ENCODE measurements around the gene GALNT10. TPM values are rescaled to one million over a fixed set of nuclear protein-coding genes. Genes with fewer than 3 reads are reported as not detected.
"Not testable (repeated sequence)": the region's sequence is repeated elsewhere in the genome, so short reads cannot be mapped to it uniquely, and the experiment has no call there.

The GALNT10 gene
- total RNA-seq: 10 to 100 TPM; 41.7 to 47.4 TPM

- Mint-ChIP-seq H3K4me1 (ENCODE audit: low read depth) (peaks cover 43% of the 10 kb centered on the region), H3K4me3 (peak within 1 kb of the TSS; percentile 91 to 93), H3K36me3 (ENCODE audit: insufficient read depth in 2 of 2) (peaks cover 4 to 8% of the 10 kb centered on the region in 2 donors), H3K9me3 (no peaks in the 10 kb centered on the region), H3K27ac (peak within 1 kb of the TSS; percentile 86), H3K27me3 (ENCODE audit: low read depth) (peaks cover 22% of the 10 kb centered on the region)
- ATAC-seq (replicated peaks in 1 of 2) (peak; percentile 83 to 84), DNase-seq (peak; percentile 73 to 82)
Observed at GRCh38 chr5:154190595-154191304, at the start of gene GALNT10. Gene GALNT10, plus strand, starts transcription at chr5:154190733. Its CDS starts 134 bp downstream, at chr5:154190867.

- H3K9me3 Mint-ChIP-seq: no peaks in the 10 kb centered on the region
- H3K36me3 Mint-ChIP-seq (ENCODE audit: insufficient read depth in 2 of 2): no peaks in the 10 kb centered on the region
- DNase-seq (no peak), ATAC-seq (replicated peaks in 1 of 2) (no peak)
- H3K4me1 Mint-ChIP-seq (ENCODE audit: low read depth): no peaks in the 10 kb centered on the region
- H3K27me3 Mint-ChIP-seq (ENCODE audit: low read depth): peaks cover 9% of the 10 kb centered on the region
- no peak overlapping the region for H3K4me3 Mint-ChIP-seq
- no peak overlapping the region for H3K27ac Mint-ChIP-seq
Observed at GRCh38 chr5:154141745-154142221, 48.8 kb upstream of the GALNT10 start.

- Mint-ChIP-seq H3K36me3 (ENCODE audit: insufficient read depth in 2 of 2) (no peaks in the 10 kb centered on the region), H3K27me3 (ENCODE audit: low read depth) (peaks cover 18% of the 10 kb centered on the region), H3K4me3 (no peak overlapping the region), H3K27ac (no peak overlapping the region), H3K4me1 (ENCODE audit: low read depth) (no peaks in the 10 kb centered on the region), H3K9me3 (no peaks in the 10 kb centered on the region)
- DNase-seq (no peak), ATAC-seq (replicated peaks in 1 of 2) (no peak)
Observed at GRCh38 chr5:154143211-154143641, 47.3 kb upstream of the GALNT10 start.

- Mint-ChIP-seq H3K4me1 (ENCODE audit: low read depth) (no peaks in the 10 kb centered on the region), H3K4me3 (no peak overlapping the region), H3K27ac (no peak overlapping the region), H3K36me3 (ENCODE audit: insufficient read depth in 2 of 2) (no peaks in the 10 kb centered on the region), H3K27me3 (ENCODE audit: low read depth) (peaks cover 18% of the 10 kb centered on the region), H3K9me3 (no peaks in the 10 kb centered on the region)
- ATAC-seq (replicated peaks in 1 of 2) (no peak), DNase-seq (no peak)
Observed at GRCh38 chr5:154145268-154145667, 45.3 kb upstream of the GALNT10 start.

- ATAC-seq (replicated peaks in 1 of 2) (no peak), DNase-seq (no peak)
- H3K4me1 Mint-ChIP-seq (ENCODE audit: low read depth): no peaks in the 10 kb centered on the region
- H3K27ac Mint-ChIP-seq: no peak overlapping the region
- peaks cover 18% of the 10 kb centered on the region for H3K27me3 Mint-ChIP-seq (ENCODE audit: low read depth)
- no peaks in the 10 kb centered on the region for H3K36me3 Mint-ChIP-seq (ENCODE audit: insufficient read depth in 2 of 2)
- no peak overlapping the region for H3K4me3 Mint-ChIP-seq
- no peaks in the 10 kb centered on the region for H3K9me3 Mint-ChIP-seq
Observed at GRCh38 chr5:154146409-154146808, 44.1 kb upstream of the GALNT10 start.

GRCh38 chr5:154147666-154148065 lies 42.9 kb upstream of the GALNT10 start:
- Mint-ChIP-seq H3K4me1 (ENCODE audit: low read depth) (no peaks in the 10 kb centered on the region), H3K27me3 (ENCODE audit: low read depth) (peaks cover 25% of the 10 kb centered on the region), H3K36me3 (ENCODE audit: insufficient read depth in 2 of 2) (peaks cover 0 to 2% of the 10 kb centered on the region in 2 donors), H3K27ac (no peak overlapping the region), H3K4me3 (no peak overlapping the region), H3K9me3 (no peaks in the 10 kb centered on the region)
- no peak for ATAC-seq (replicated peaks in 1 of 2)
- no peak for DNase-seq

- peaks cover 30% of the 10 kb centered on the region for H3K27me3 Mint-ChIP-seq (ENCODE audit: low read depth)
- not testable (repeated sequence) for H3K27ac Mint-ChIP-seq; H3K36me3 Mint-ChIP-seq (ENCODE audit: insufficient read depth in 2 of 2); ATAC-seq (replicated peaks in 1 of 2); H3K4me1 Mint-ChIP-seq (ENCODE audit: low read depth); H3K4me3 Mint-ChIP-seq; H3K9me3 Mint-ChIP-seq; DNase-seq
Observed at GRCh38 chr5:154150471-154150870, 40.1 kb upstream of the GALNT10 start.

GRCh38 chr5:154157483-154158378 lies 32.8 kb upstream of the GALNT10 start:
- H3K36me3 Mint-ChIP-seq (ENCODE audit: insufficient read depth in 2 of 2): no peaks in the 10 kb centered on the region
- H3K27ac Mint-ChIP-seq: no peak overlapping the region
- no peaks in the 10 kb centered on the region for H3K4me1 Mint-ChIP-seq (ENCODE audit: low read depth)
- no peak overlapping the region for H3K4me3 Mint-ChIP-seq
- peaks cover 46% of the 10 kb centered on the region for H3K27me3 Mint-ChIP-seq (ENCODE audit: low read depth)
- DNase-seq (peak; percentile 3 to 25), ATAC-seq (replicated peaks in 1 of 2) (no peak)
- H3K9me3 Mint-ChIP-seq: no peaks in the 10 kb centered on the region

- no peak for ATAC-seq (replicated peaks in 1 of 2)
- Mint-ChIP-seq H3K9me3 (no peaks in the 10 kb centered on the region), H3K36me3 (ENCODE audit: insufficient read depth in 2 of 2) (no peaks in the 10 kb centered on the region), H3K27me3 (ENCODE audit: low read depth) (peaks cover 53% of the 10 kb centered on the region), H3K27ac (no peak overlapping the region), H3K4me3 (no peak overlapping the region), H3K4me1 (ENCODE audit: low read depth) (no peaks in the 10 kb centered on the region)
- no peak for DNase-seq
Observed at GRCh38 chr5:154158379-154158737, 32.2 kb upstream of the GALNT10 start.

GRCh38 chr5:154159343-154159742 lies 31.2 kb upstream of the GALNT10 start:
- H3K36me3 Mint-ChIP-seq (ENCODE audit: insufficient read depth in 2 of 2): no peaks in the 10 kb centered on the region

GRCh38 chr5:154162539-154163151 lies 27.9 kb upstream of the GALNT10 start:
- ATAC-seq (replicated peaks in 1 of 2): no peak
- Mint-ChIP-seq H3K4me3 (no peak overlapping the region), H3K27ac (no peak overlapping the region), H3K4me1 (ENCODE audit: low read depth) (no peaks in the 10 kb centered on the region), H3K36me3 (ENCODE audit: insufficient read depth in 2 of 2) (no peaks in the 10 kb centered on the region), H3K27me3 (ENCODE audit: low read depth) (peaks cover 51% of the 10 kb centered on the region), H3K9me3 (no peaks in the 10 kb centered on the region)
- no peak for DNase-seq

More at GRCh38 chr5:154159343-154159742, 31.2 kb upstream of the GALNT10 start:
- ATAC-seq (replicated peaks in 1 of 2): no peak
- Mint-ChIP-seq H3K9me3 (no peaks in the 10 kb centered on the region), H3K27me3 (ENCODE audit: low read depth) (peaks cover 58% of the 10 kb centered on the region), H3K4me3 (no peak overlapping the region), H3K4me1 (ENCODE audit: low read depth) (no peaks in the 10 kb centered on the region), H3K27ac (no peak overlapping the region)
- DNase-seq: no peak

- H3K4me3 Mint-ChIP-seq: no peak overlapping the region
- no peaks in the 10 kb centered on the region for H3K4me1 Mint-ChIP-seq (ENCODE audit: low read depth)
- DNase-seq (no peak), ATAC-seq (replicated peaks in 1 of 2) (no peak)
- peaks cover 44% of the 10 kb centered on the region for H3K27me3 Mint-ChIP-seq (ENCODE audit: low read depth)
- H3K36me3 Mint-ChIP-seq (ENCODE audit: insufficient read depth in 2 of 2): no peaks in the 10 kb centered on the region
- H3K9me3 Mint-ChIP-seq: no peaks in the 10 kb centered on the region
- H3K27ac Mint-ChIP-seq: no peak overlapping the region
Observed at GRCh38 chr5:154163327-154164248, 26.9 kb upstream of the GALNT10 start.
